CD14-positive monocyte (primary cell): ENCODE data around the gene ZBED2. TPM values are rescaled to one million over a fixed set of nuclear protein-coding genes. Genes with fewer than 3 reads are reported as not detected.

Source experiments
- DNase-seq, 3 donors: peaks; one replicate each; pipeline ENCODE4 v3.0.0-alpha.2; 2011 to 2022
- H2AFZ ChIP-seq: 2 replicates; pipeline ENCODE4 v1.6.0; 2012; ENCODE audit warnings: mild to moderate bottlenecking, low read depth, low read length, inconsistent platforms; ENCODE audit not compliant: insufficient read depth, poor library complexity, severe bottlenecking
- H3K27ac ChIP-seq, 2 donors: 1 replicate in 1 of 2; 2 replicates in 1 of 2; pipeline ENCODE4 v1.5.1; 2012 to 2013; ENCODE audit warnings: low read length in 2 of 2, control low read depth in 1 of 2, inconsistent platforms in 1 of 2, low read depth in 1 of 2, mild to moderate bottlenecking in 1 of 2
- H3K27me3 ChIP-seq, 2 donors: one replicate each; pipeline versions ENCODE4 v1.6.0 to v1.6.1; 2011 to 2013; ENCODE audit warnings: low read length in 2 of 2; ENCODE audit not compliant: control insufficient read depth in 2 of 2, insufficient read depth in 2 of 2
- H3K36me3 ChIP-seq, 2 donors: replicated peaks in 1 of 2; 1 replicate in 1 of 2; 2 replicates in 1 of 2; pipeline versions ENCODE4 v1.5.1 to v1.6.1; 2012 to 2013; ENCODE audit warnings: low read length in 2 of 2, control low read depth in 1 of 2, inconsistent platforms in 1 of 2, mild to moderate bottlenecking in 1 of 2; ENCODE audit not compliant: insufficient read depth in 2 of 2, control insufficient read depth in 1 of 2
- H3K4me1 ChIP-seq, 2 donors: 1 replicate in 1 of 2; 2 replicates in 1 of 2; pipeline versions ENCODE4 v1.5.1 to v1.6.1; 2012 to 2013; ENCODE audit warnings: low read length in 2 of 2, control low read depth in 1 of 2, inconsistent platforms in 1 of 2, mild to moderate bottlenecking in 1 of 2, moderate library complexity in 1 of 2; ENCODE audit not compliant: insufficient read depth in 2 of 2, control insufficient read depth in 1 of 2
- H3K4me2 ChIP-seq: replicated peaks from 2 replicates; pipeline ENCODE3; 2012; ENCODE audit warnings: low read length, moderate library complexity, mild to moderate bottlenecking; ENCODE audit not compliant: poor library complexity, severe bottlenecking; ENCODE audit errors: extremely low read depth
- H3K4me3 ChIP-seq, 3 experiments: fragments of 200-600 bp in 1 of 3; sonication (generic) in 1 of 3; replicated peaks in 1 of 3; 1 replicate in 2 of 3; 2 replicates in 1 of 3; pipeline ENCODE4 v1.5.1; 2011 to 2013; ENCODE audit warnings: low read length in 3 of 3, mild to moderate bottlenecking in 3 of 3, control low read depth in 2 of 3, low read depth in 2 of 3, inconsistent platforms in 1 of 3, moderate library complexity in 1 of 3
- H3K79me2 ChIP-seq: 2 replicates; pipeline ENCODE4 v1.6.0; 2012; ENCODE audit warnings: mild to moderate bottlenecking, control low read depth, inconsistent platforms, low read length, moderate library complexity; ENCODE audit not compliant: insufficient read depth
- H3K9ac ChIP-seq: 2 replicates; pipeline ENCODE4 v1.6.0; 2017; ENCODE audit warnings: low read length, mild to moderate bottlenecking; ENCODE audit not compliant: insufficient read depth, poor library complexity, severe bottlenecking
- H3K9me3 ChIP-seq, 2 donors: replicated peaks in 1 of 2; 1 replicate in 1 of 2; 2 replicates in 1 of 2; pipeline versions ENCODE4 v1.5.1 to v1.6.1; 2012 to 2013; ENCODE audit warnings: low read length in 2 of 2, control low read depth in 1 of 2; ENCODE audit not compliant: control insufficient read depth in 1 of 2, insufficient read depth in 1 of 2
- H4K20me1 ChIP-seq: 2 replicates; pipeline ENCODE4 v1.6.0; 2012; ENCODE audit warnings: mild to moderate bottlenecking, low read length, control low read depth, moderate library complexity; ENCODE audit not compliant: insufficient read depth
- H3K27ac Mint-ChIP-seq, 7 donors: one replicate each; pipeline ENCODE4 v1.8.0; 2020; ENCODE audit warnings: mild to moderate bottlenecking in 7 of 7, mixed read lengths in 7 of 7, moderate library complexity in 6 of 7, inconsistent platforms in 2 of 7
- H3K27me3 Mint-ChIP-seq, 3 donors: one replicate each; pipeline ENCODE4 v1.8.0; 2021 to 2022; ENCODE audit warnings: low read depth in 3 of 3, mild to moderate bottlenecking in 3 of 3, mixed read lengths in 3 of 3, moderate library complexity in 3 of 3, inconsistent platforms in 1 of 3
- H3K36me3 Mint-ChIP-seq, 2 donors: one replicate each; pipeline ENCODE4 v1.8.0; 2020; ENCODE audit warnings: mixed read lengths in 2 of 2, inconsistent platforms in 1 of 2, mild to moderate bottlenecking in 1 of 2
- H3K4me1 Mint-ChIP-seq: one replicate; pipeline ENCODE4 v1.8.0; 2020; ENCODE audit warnings: mild to moderate bottlenecking, mixed read lengths
- H3K4me3 Mint-ChIP-seq, 2 donors: one replicate each; pipeline ENCODE4 v1.8.0; 2020; ENCODE audit warnings: mild to moderate bottlenecking in 2 of 2, mixed read lengths in 2 of 2, moderate library complexity in 1 of 2
- H3K9me3 Mint-ChIP-seq, 7 donors: one replicate each; pipeline ENCODE4 v1.8.0; 2020 to 2022; ENCODE audit warnings: mixed read lengths in 7 of 7, mild to moderate bottlenecking in 6 of 7, moderate library complexity in 6 of 7, inconsistent platforms in 2 of 7
- CTCF ChIP-seq: fragments of 200-600 bp; IDR thresholded peaks from one replicate; pipeline ENCODE4 v1.8.0; 2022; ENCODE audit warnings: antibody characterized with exemption, mild to moderate bottlenecking
- WGBS: methylation state at CpG from one replicate; pipeline ENCODE4 v1.1.5; 2013; ENCODE audit warnings: missing lambda C conversion rate; ENCODE audit not compliant: insufficient coverage; 5-methylcytosine and 5-hydroxymethylcytosine counted together
- intact Hi-C, 2 donors: fragments of 100-400 bp; cut with micrococcal nuclease; formaldehyde crosslinking; loops; one replicate each; pipeline versions ENCODE4 v1.15.0 to v1.15.1; 2023
- polyA plus RNA-seq, 3 donors: library from polyadenylated mRNA; depleted of rRNA in 1 of 3; unstranded in 2 of 3; stranded (reverse) in 1 of 3; fragments of 300-500 nt in 2 of 3; fragments of >200 nt in 1 of 3; fragmentation: Illumina TruSeq in 2 of 3; gene quantifications; 1 replicate in 2 of 3; 2 replicates in 1 of 3; pipeline ENCODE4 v1.2.3, GENCODE V29; 2012 to 2021

ZBED2 gene
- polyA plus RNA-seq, 3 donors, result not detected

- no peak for DNase-seq
- Histone ChIP-seq H4K20me1 (no peaks in the 10 kb centered on the region), H3K27me3 (no peaks in the 10 kb centered on the region), H3K4me1 (no peaks in the 10 kb centered on the region), H3K9me3 (no peaks in the 10 kb centered on the region), H3K4me3 (no peak overlapping the region), H3K27ac (no peak overlapping the region), H3K79me2 (no peaks in the 10 kb centered on the region), H3K36me3 (no peaks in the 10 kb centered on the region), H3K4me2 (no peak overlapping the region), H3K9ac (no peak overlapping the region), H2AFZ (no peak overlapping the region)
- Mint-ChIP-seq H3K27me3 (peaks cover 0 to 3% (median 0%) of the 10 kb centered on the region in 3 donors), H3K4me3 (no peak overlapping the region), H3K9me3 (peaks cover 0 to 2% (median 0%) of the 10 kb centered on the region in 7 donors), H3K27ac (no peak overlapping the region), H3K4me1 (no peaks in the 10 kb centered on the region), H3K36me3 (no peaks in the 10 kb centered on the region)
- no peak for TF ChIP-seq CTCF
- intact Hi-C loops, result no loop called here
- WGBS, result no CpG with 5 or more reads among the region's 6 CpGs
These were observed 23.2 kb downstream of the ZBED2 start for GRCh38 chr3:111571907-111572460.

GRCh38 chr3:111571282-111571681, 23.9 kb downstream of the ZBED2 start:
- H3K27me3 Mint-ChIP-seq, result peaks cover 0 to 3% (median 0%) of the 10 kb centered on the region in 3 donors
- no peaks in the 10 kb centered on the region for H3K79me2 ChIP-seq
- no peaks in the 10 kb centered on the region for H3K27me3 ChIP-seq
- no CpG with 5 or more reads among the region's 1 CpG for WGBS
- no peak for DNase-seq
- no peak overlapping the region for H3K4me3 Mint-ChIP-seq
- peaks cover 0 to 2% (median 0%) of the 10 kb centered on the region in 7 donors for H3K9me3 Mint-ChIP-seq
- no peaks in the 10 kb centered on the region for H3K4me1 Mint-ChIP-seq
- intact Hi-C loops, result no loop called here
- H3K27ac Mint-ChIP-seq, result no peak overlapping the region
- H3K4me1 ChIP-seq, result no peaks in the 10 kb centered on the region
- no peak overlapping the region for H3K4me2 ChIP-seq
- H3K27ac ChIP-seq, result no peak overlapping the region
- H4K20me1 ChIP-seq, result no peaks in the 10 kb centered on the region
- no peak overlapping the region for H3K9ac ChIP-seq
- TF ChIP-seq CTCF, result no peak
- H3K36me3 ChIP-seq, result no peaks in the 10 kb centered on the region
- no peaks in the 10 kb centered on the region for H3K9me3 ChIP-seq
- H3K36me3 Mint-ChIP-seq, result no peaks in the 10 kb centered on the region
- no peak overlapping the region for H3K4me3 ChIP-seq
- H2AFZ ChIP-seq, result no peak overlapping the region
